CD14-positive monocyte (primary cell): ENCODE data around the gene MTHFS. TPM values are rescaled to one million over a fixed set of nuclear protein-coding genes. Genes with fewer than 3 reads are reported as not detected.
A peak's percentile ranks its signal among the peaks of the same experiment; 100 is the strongest.

Source experiments
- DNase-seq, 3 donors: peaks; one replicate each; pipeline ENCODE4 v3.0.0-alpha.2; 2011 to 2022
- H2AFZ ChIP-seq: 2 replicates; pipeline ENCODE4 v1.6.0; 2012; ENCODE audit warnings: mild to moderate bottlenecking, low read depth, low read length, inconsistent platforms; ENCODE audit not compliant: insufficient read depth, poor library complexity, severe bottlenecking
- H3K27ac ChIP-seq, 2 donors: 1 replicate in 1 of 2; 2 replicates in 1 of 2; pipeline ENCODE4 v1.5.1; 2012 to 2013; ENCODE audit warnings: low read length in 2 of 2, control low read depth in 1 of 2, inconsistent platforms in 1 of 2, low read depth in 1 of 2, mild to moderate bottlenecking in 1 of 2
- H3K27me3 ChIP-seq, 2 donors: one replicate each; pipeline versions ENCODE4 v1.6.0 to v1.6.1; 2011 to 2013; ENCODE audit warnings: low read length in 2 of 2; ENCODE audit not compliant: control insufficient read depth in 2 of 2, insufficient read depth in 2 of 2
- H3K36me3 ChIP-seq, 2 donors: replicated peaks in 1 of 2; 1 replicate in 1 of 2; 2 replicates in 1 of 2; pipeline versions ENCODE4 v1.5.1 to v1.6.1; 2012 to 2013; ENCODE audit warnings: low read length in 2 of 2, control low read depth in 1 of 2, inconsistent platforms in 1 of 2, mild to moderate bottlenecking in 1 of 2; ENCODE audit not compliant: insufficient read depth in 2 of 2, control insufficient read depth in 1 of 2
- H3K4me1 ChIP-seq, 2 donors: 1 replicate in 1 of 2; 2 replicates in 1 of 2; pipeline versions ENCODE4 v1.5.1 to v1.6.1; 2012 to 2013; ENCODE audit warnings: low read length in 2 of 2, control low read depth in 1 of 2, inconsistent platforms in 1 of 2, mild to moderate bottlenecking in 1 of 2, moderate library complexity in 1 of 2; ENCODE audit not compliant: insufficient read depth in 2 of 2, control insufficient read depth in 1 of 2
- H3K4me2 ChIP-seq: replicated peaks from 2 replicates; pipeline ENCODE3; 2012; ENCODE audit warnings: low read length, moderate library complexity, mild to moderate bottlenecking; ENCODE audit not compliant: poor library complexity, severe bottlenecking; ENCODE audit errors: extremely low read depth
- H3K4me3 ChIP-seq, 3 experiments: fragments of 200-600 bp in 1 of 3; sonication (generic) in 1 of 3; replicated peaks in 1 of 3; 1 replicate in 2 of 3; 2 replicates in 1 of 3; pipeline ENCODE4 v1.5.1; 2011 to 2013; ENCODE audit warnings: low read length in 3 of 3, mild to moderate bottlenecking in 3 of 3, control low read depth in 2 of 3, low read depth in 2 of 3, inconsistent platforms in 1 of 3, moderate library complexity in 1 of 3
- H3K79me2 ChIP-seq: 2 replicates; pipeline ENCODE4 v1.6.0; 2012; ENCODE audit warnings: mild to moderate bottlenecking, control low read depth, inconsistent platforms, low read length, moderate library complexity; ENCODE audit not compliant: insufficient read depth
- H3K9ac ChIP-seq: 2 replicates; pipeline ENCODE4 v1.6.0; 2017; ENCODE audit warnings: low read length, mild to moderate bottlenecking; ENCODE audit not compliant: insufficient read depth, poor library complexity, severe bottlenecking
- H3K9me3 ChIP-seq, 2 donors: replicated peaks in 1 of 2; 1 replicate in 1 of 2; 2 replicates in 1 of 2; pipeline versions ENCODE4 v1.5.1 to v1.6.1; 2012 to 2013; ENCODE audit warnings: low read length in 2 of 2, control low read depth in 1 of 2; ENCODE audit not compliant: control insufficient read depth in 1 of 2, insufficient read depth in 1 of 2
- H4K20me1 ChIP-seq: 2 replicates; pipeline ENCODE4 v1.6.0; 2012; ENCODE audit warnings: mild to moderate bottlenecking, low read length, control low read depth, moderate library complexity; ENCODE audit not compliant: insufficient read depth
- H3K27ac Mint-ChIP-seq, 7 donors: one replicate each; pipeline ENCODE4 v1.8.0; 2020; ENCODE audit warnings: mild to moderate bottlenecking in 7 of 7, mixed read lengths in 7 of 7, moderate library complexity in 6 of 7, inconsistent platforms in 2 of 7
- H3K27me3 Mint-ChIP-seq, 3 donors: one replicate each; pipeline ENCODE4 v1.8.0; 2021 to 2022; ENCODE audit warnings: low read depth in 3 of 3, mild to moderate bottlenecking in 3 of 3, mixed read lengths in 3 of 3, moderate library complexity in 3 of 3, inconsistent platforms in 1 of 3
- H3K36me3 Mint-ChIP-seq, 2 donors: one replicate each; pipeline ENCODE4 v1.8.0; 2020; ENCODE audit warnings: mixed read lengths in 2 of 2, inconsistent platforms in 1 of 2, mild to moderate bottlenecking in 1 of 2
- H3K4me1 Mint-ChIP-seq: one replicate; pipeline ENCODE4 v1.8.0; 2020; ENCODE audit warnings: mild to moderate bottlenecking, mixed read lengths
- H3K4me3 Mint-ChIP-seq, 2 donors: one replicate each; pipeline ENCODE4 v1.8.0; 2020; ENCODE audit warnings: mild to moderate bottlenecking in 2 of 2, mixed read lengths in 2 of 2, moderate library complexity in 1 of 2
- H3K9me3 Mint-ChIP-seq, 7 donors: one replicate each; pipeline ENCODE4 v1.8.0; 2020 to 2022; ENCODE audit warnings: mixed read lengths in 7 of 7, mild to moderate bottlenecking in 6 of 7, moderate library complexity in 6 of 7, inconsistent platforms in 2 of 7
- WGBS: methylation state at CpG from one replicate; pipeline ENCODE4 v1.1.5; 2013; ENCODE audit warnings: missing lambda C conversion rate; ENCODE audit not compliant: insufficient coverage; 5-methylcytosine and 5-hydroxymethylcytosine counted together
- intact Hi-C, 2 donors: fragments of 100-400 bp; cut with micrococcal nuclease; formaldehyde crosslinking; loops; one replicate each; pipeline versions ENCODE4 v1.15.0 to v1.15.1; 2023
- polyA plus RNA-seq, 3 donors: library from polyadenylated mRNA; depleted of rRNA in 1 of 3; unstranded in 2 of 3; stranded (reverse) in 1 of 3; fragments of 300-500 nt in 2 of 3; fragments of >200 nt in 1 of 3; fragmentation: Illumina TruSeq in 2 of 3; gene quantifications; 1 replicate in 2 of 3; 2 replicates in 1 of 3; pipeline ENCODE4 v1.2.3, GENCODE V29; 2012 to 2021
- TF ChIP-seq, protein P1 (sequence below): fragments of 200-600 bp; IDR thresholded peaks from one replicate; pipeline ENCODE4 v1.8.0; 2022; ENCODE audit warnings: antibody characterized with exemption, mild to moderate bottlenecking

Gene MTHFS
- polyA plus RNA-seq, 3 donors = 44.6 to 129 (median 76.4) TPM

DNA sequence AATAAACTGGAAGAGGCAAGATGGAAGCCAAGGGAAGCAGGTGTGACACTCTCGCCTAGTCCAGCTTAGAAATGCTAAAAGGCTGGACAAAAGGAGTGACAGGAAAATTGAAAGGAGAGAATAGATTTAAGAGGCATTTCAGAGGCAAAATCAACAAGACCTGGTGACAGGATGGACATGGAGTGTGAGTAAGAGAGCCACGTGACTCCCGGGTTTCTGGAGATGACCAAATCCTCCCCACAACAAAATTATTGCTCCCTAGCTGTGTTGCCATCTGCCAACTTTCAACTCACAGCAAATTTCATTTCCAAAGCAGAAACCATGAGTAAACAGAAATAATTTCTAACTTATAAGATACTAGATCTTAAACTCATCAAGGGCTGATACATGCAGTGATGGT lies 52.6 kb downstream of the MTHFS start:
- H3K27ac Mint-ChIP-seq = peak overlapping the region in 1 of 7 donors; percentile 86
- WGBS = 100% methylated on average over 1 of the region's 3 CpGs

DNA sequence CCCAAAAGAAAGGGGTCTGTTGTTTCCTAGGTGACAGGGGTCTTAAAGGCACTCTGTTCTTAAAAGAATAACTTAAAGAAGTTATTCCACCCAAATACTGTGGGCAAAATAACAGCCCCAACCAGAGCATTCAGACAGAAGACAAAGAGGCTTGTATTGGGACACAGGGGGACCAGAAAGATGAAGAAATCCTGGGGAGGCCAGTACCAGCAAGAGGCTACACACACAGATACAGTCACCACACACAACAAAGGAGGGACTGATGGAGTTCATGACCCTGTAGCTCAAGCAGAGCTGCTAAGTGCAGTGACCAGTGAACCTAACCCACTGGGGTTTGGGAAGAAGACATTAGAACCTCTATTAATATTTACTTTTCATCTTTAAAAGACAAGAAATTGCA lies 59.0 kb downstream of the MTHFS start:
- no peak for DNase-seq
- no peak overlapping the region for H3K27ac ChIP-seq
- H3K4me3 Mint-ChIP-seq = no peak overlapping the region
- H4K20me1 ChIP-seq = peaks cover under 1% of the 10 kb centered on the region
- no peaks in the 10 kb centered on the region for H3K4me1 ChIP-seq
- H3K27me3 ChIP-seq = no peaks in the 10 kb centered on the region
- H3K36me3 Mint-ChIP-seq = peaks cover 43 to 45% of the 10 kb centered on the region in 2 donors
- TF ChIP-seq, protein P1, sequence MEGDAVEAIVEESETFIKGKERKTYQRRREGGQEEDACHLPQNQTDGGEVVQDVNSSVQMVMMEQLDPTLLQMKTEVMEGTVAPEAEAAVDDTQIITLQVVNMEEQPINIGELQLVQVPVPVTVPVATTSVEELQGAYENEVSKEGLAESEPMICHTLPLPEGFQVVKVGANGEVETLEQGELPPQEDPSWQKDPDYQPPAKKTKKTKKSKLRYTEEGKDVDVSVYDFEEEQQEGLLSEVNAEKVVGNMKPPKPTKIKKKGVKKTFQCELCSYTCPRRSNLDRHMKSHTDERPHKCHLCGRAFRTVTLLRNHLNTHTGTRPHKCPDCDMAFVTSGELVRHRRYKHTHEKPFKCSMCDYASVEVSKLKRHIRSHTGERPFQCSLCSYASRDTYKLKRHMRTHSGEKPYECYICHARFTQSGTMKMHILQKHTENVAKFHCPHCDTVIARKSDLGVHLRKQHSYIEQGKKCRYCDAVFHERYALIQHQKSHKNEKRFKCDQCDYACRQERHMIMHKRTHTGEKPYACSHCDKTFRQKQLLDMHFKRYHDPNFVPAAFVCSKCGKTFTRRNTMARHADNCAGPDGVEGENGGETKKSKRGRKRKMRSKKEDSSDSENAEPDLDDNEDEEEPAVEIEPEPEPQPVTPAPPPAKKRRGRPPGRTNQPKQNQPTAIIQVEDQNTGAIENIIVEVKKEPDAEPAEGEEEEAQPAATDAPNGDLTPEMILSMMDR = no peak
- H3K27me3 Mint-ChIP-seq = peaks cover 0 to 2% (median 0%) of the 10 kb centered on the region in 3 donors
- no peak overlapping the region for H3K27ac Mint-ChIP-seq
- no peaks in the 10 kb centered on the region for H3K79me2 ChIP-seq
- no peak overlapping the region for H3K4me3 ChIP-seq
- H3K4me2 ChIP-seq = no peak overlapping the region
- peaks cover 9% of the 10 kb centered on the region for H3K4me1 Mint-ChIP-seq
- no peaks in the 10 kb centered on the region for H3K9me3 ChIP-seq
- peaks cover 18 to 73% of the 10 kb centered on the region in 2 donors for H3K36me3 ChIP-seq
- intact Hi-C loops = no loop called here
- no peak overlapping the region for H3K9ac ChIP-seq
- no peaks in the 10 kb centered on the region for H3K9me3 Mint-ChIP-seq
- no peak overlapping the region for H2AFZ ChIP-seq

More for the DNA sequence above, 52.6 kb downstream of the MTHFS start:
- no peaks in the 10 kb centered on the region for H3K27me3 ChIP-seq
- H3K36me3 ChIP-seq = peaks cover 53 to 86% of the 10 kb centered on the region in 2 donors
- TF ChIP-seq, protein P1 = no peak
- H3K9ac ChIP-seq = no peak overlapping the region
- H3K9me3 ChIP-seq = no peaks in the 10 kb centered on the region
- no peaks in the 10 kb centered on the region for H3K4me1 ChIP-seq
- Mint-ChIP-seq H3K9me3 (no peaks in the 10 kb centered on the region), H3K4me1 (no peaks in the 10 kb centered on the region), H3K4me3 (no peak overlapping the region), H3K36me3 (peaks cover 68 to 76% of the 10 kb centered on the region in 2 donors), H3K27me3 (no peaks in the 10 kb centered on the region)
- no peak overlapping the region for H3K4me2 ChIP-seq
- H3K27ac ChIP-seq = no peak overlapping the region
- no peak overlapping the region for H2AFZ ChIP-seq
- H3K79me2 ChIP-seq = peaks cover 9% of the 10 kb centered on the region
- H3K4me3 ChIP-seq = no peak overlapping the region
- peaks cover 47% of the 10 kb centered on the region for H4K20me1 ChIP-seq
- intact Hi-C loops = no loop called here
- no peak for DNase-seq
